ENCODE measurements around the gene KCNQ2.

Gene KCNQ2

GRCh38 chr20:63492518-63492917 is 20.1 kb upstream of the KCNQ2 start:
- Histone ChIP-seq H3K27me3 (peaks cover 0 to 86% of the 10 kb centered on the region in 2 donors), H3K27ac (no peak overlapping the region), H3K4me3 (no peak overlapping the region), H3K36me3 (no peaks in the 10 kb centered on the region), H3K9me3 (no peaks in the 10 kb centered on the region), H3K4me1 (peaks cover 0 to 21% (median 11%) of the 10 kb centered on the region in 4 donors)
- TF ChIP-seq CTCF (IDR thresholded peaks at IDR 0.05) = no peak
- intact Hi-C loops (cut with DNase I; ENCODE audit: low total_unique reads) = no loop called here
- no peak for DNase-seq

GRCh38 chr20:63491635-63492230 is 19.3 kb upstream of the KCNQ2 start:
- Histone ChIP-seq H3K36me3 (no peaks in the 10 kb centered on the region), H3K9me3 (no peaks in the 10 kb centered on the region), H3K27me3 (peaks cover 0 to 85% of the 10 kb centered on the region in 2 donors), H3K4me3 (no peak overlapping the region), H3K4me1 (peaks cover 0 to 15% (median 7%) of the 10 kb centered on the region in 4 donors), H3K27ac (no peak overlapping the region)
- TF ChIP-seq CTCF (IDR thresholded peaks at IDR 0.05) = no peak
- intact Hi-C loops (cut with DNase I; ENCODE audit: low total_unique reads) = no loop called here
- DNase-seq = no peak

GRCh38 chr20:63491078-63491477 is 18.6 kb upstream of the KCNQ2 start:
- DNase-seq = no peak
- H3K27ac ChIP-seq = no peak overlapping the region
- H3K4me3 ChIP-seq = no peak overlapping the region
- peaks cover 0 to 84% of the 10 kb centered on the region in 2 donors for H3K27me3 ChIP-seq
- TF ChIP-seq CTCF (IDR thresholded peaks at IDR 0.05) = no peak
- peaks cover 0 to 5% (median 0%) of the 10 kb centered on the region in 3 donors for H3K9me3 ChIP-seq
- peaks cover 0 to 9% (median 1%) of the 10 kb centered on the region in 4 donors for H3K4me1 ChIP-seq
- intact Hi-C loops (cut with DNase I; ENCODE audit: low total_unique reads) = no loop called here
- H3K36me3 ChIP-seq = no peaks in the 10 kb centered on the region

- no peaks in the 10 kb centered on the region for H3K36me3 ChIP-seq
- DNase-seq = no peak
- intact Hi-C loops (cut with DNase I; ENCODE audit: low total_unique reads) = no loop called here
- H3K9me3 ChIP-seq = peaks cover 0 to 5% (median 0%) of the 10 kb centered on the region in 3 donors
- H3K27ac ChIP-seq = no peak overlapping the region
- H3K27me3 ChIP-seq = peaks cover 0 to 84% of the 10 kb centered on the region in 2 donors
- TF ChIP-seq CTCF (IDR thresholded peaks at IDR 0.05) = no peak
- peaks cover 0 to 6% (median 0%) of the 10 kb centered on the region in 4 donors for H3K4me1 ChIP-seq
- no peak overlapping the region for H3K4me3 ChIP-seq
Observed at GRCh38 chr20:63490416-63490815, 18.0 kb upstream of the KCNQ2 start.

- no peaks in the 10 kb centered on the region for H3K36me3 ChIP-seq
- peaks cover 0 to 6% (median 0%) of the 10 kb centered on the region in 4 donors for H3K4me1 ChIP-seq
- H3K9me3 ChIP-seq = peaks cover 0 to 5% (median 0%) of the 10 kb centered on the region in 3 donors
- intact Hi-C loops (cut with DNase I; ENCODE audit: low total_unique reads) = no loop called here
- no peak overlapping the region for H3K27ac ChIP-seq
- H3K27me3 ChIP-seq = peaks cover 0 to 85% of the 10 kb centered on the region in 2 donors
- DNase-seq = no peak
- no peak for TF ChIP-seq CTCF (IDR thresholded peaks at IDR 0.05)
- no peak overlapping the region for H3K4me3 ChIP-seq
Observed at GRCh38 chr20:63488315-63489251, 16.1 kb upstream of the KCNQ2 start.
